Measurements from ENCODE around the gene MS4A15. TPM values are rescaled to one million over a fixed set of nuclear protein-coding genes. Genes with fewer than 3 reads are reported as not detected.

MS4A15 gene
- total RNA-seq, 4 donors from 2014 or later = not detected

GRCh38 chr11:60783911-60784310, 27.2 kb downstream of the MS4A15 start:
- no peak for TF ChIP-seq CTCF (IDR thresholded peaks at IDR 0.05; ENCODE audit: low read depth)

- no peak for TF ChIP-seq CTCF (IDR thresholded peaks at IDR 0.05; ENCODE audit: low read depth)
Measured at GRCh38 chr11:60785136-60785535, 28.5 kb downstream of the MS4A15 start, which contains the start of gene MS4A10. MS4A10 (plus strand) TSS chr11:60785333; CDS start chr11:60790336, 5,003 bp downstream.

GRCh38 chr11:60785806-60786361, 29.2 kb downstream of the MS4A15 start:
- no peak for TF ChIP-seq CTCF (IDR thresholded peaks at IDR 0.05; ENCODE audit: low read depth)

- TF ChIP-seq CTCF (IDR thresholded peaks at IDR 0.05; ENCODE audit: low read depth) = no peak
Measured at GRCh38 chr11:60786811-60787567, 30.3 kb downstream of the MS4A15 start.

- TF ChIP-seq CTCF (IDR thresholded peaks at IDR 0.05; ENCODE audit: low read depth) = no peak
Measured at GRCh38 chr11:60788401-60789125, 31.9 kb downstream of the MS4A15 start.

- TF ChIP-seq CTCF (IDR thresholded peaks at IDR 0.05; ENCODE audit: low read depth) = no peak
Measured at GRCh38 chr11:60790726-60791125, 34.1 kb downstream of the MS4A15 start.
